ENCODE data around the gene SYT2.
"Not testable (repeated sequence)": the region's sequence is repeated elsewhere in the genome, so short reads cannot be mapped to it uniquely, and the experiment has no call there.

The SYT2 gene

GRCh38 chr1:202642212-202642611 is 68.0 kb downstream of the SYT2 start:
- DNase-seq = no peak

GRCh38 chr1:202639500-202639899 is 70.8 kb downstream of the SYT2 start:
- no peak for DNase-seq

- not testable (repeated sequence) for DNase-seq
These were observed 71.5 kb downstream of the SYT2 start for GRCh38 chr1:202638701-202639305.

- no peak for DNase-seq
These were observed 72.1 kb downstream of the SYT2 start for GRCh38 chr1:202638019-202638700.

- DNase-seq = not testable (repeated sequence)
These were observed 72.8 kb downstream of the SYT2 start for GRCh38 chr1:202637321-202638018.

GRCh38 chr1:202636171-202636570 is 74.1 kb downstream of the SYT2 start:
- not testable (repeated sequence) for DNase-seq

GRCh38 chr1:202632241-202632640 is 78.0 kb downstream of the SYT2 start:
- no peak for DNase-seq

GRCh38 chr1:202631076-202631923 is 79.0 kb downstream of the SYT2 start:
- no peak for DNase-seq

GRCh38 chr1:202630541-202630940 is 79.7 kb downstream of the SYT2 start:
- no peak for DNase-seq

- not testable (repeated sequence) for DNase-seq
These were observed 80.2 kb downstream of the SYT2 start for GRCh38 chr1:202630096-202630495.

- not testable (repeated sequence) for DNase-seq
These were observed 80.9 kb downstream of the SYT2 start for GRCh38 chr1:202629257-202629811.

- DNase-seq = no peak
These were observed 81.5 kb downstream of the SYT2 start for GRCh38 chr1:202628646-202629215.

- no peak for DNase-seq
These were observed 82.3 kb downstream of the SYT2 start for GRCh38 chr1:202627841-202628565.

- DNase-seq = not testable (repeated sequence)
These were observed 83.2 kb downstream of the SYT2 start for GRCh38 chr1:202627036-202627435.

- DNase-seq = no peak
These were observed 84.6 kb downstream of the SYT2 start for GRCh38 chr1:202625416-202626360.

- DNase-seq = no peak
These were observed 85.5 kb downstream of the SYT2 start for GRCh38 chr1:202624781-202625108.

GRCh38 chr1:202624088-202624780 is 86.0 kb downstream of the SYT2 start:
- DNase-seq = no peak

- DNase-seq = not testable (repeated sequence)
These were observed 86.8 kb downstream of the SYT2 start for GRCh38 chr1:202623476-202623875.

GRCh38 chr1:202623075-202623474 is 87.2 kb downstream of the SYT2 start:
- no peak for DNase-seq

GRCh38 chr1:202622388-202622787 is 87.9 kb downstream of the SYT2 start:
- no peak for DNase-seq
